Neural progenitor cell (in vitro differentiated cells): ENCODE measurements around the gene TAF10.

ENCODE experiments used
- CTCF ChIP-seq: fragments of 200-600 bp; sonication (generic); IDR thresholded peaks from 2 replicates; pipeline ENCODE4 v1.5.1; 2017; ENCODE audit warnings: antibody characterized with exemption, mild to moderate bottlenecking
- EZH2 ChIP-seq: fragments of 200-600 bp; sonication (generic); IDR thresholded peaks from 2 replicates; pipeline ENCODE4 v1.6.1; 2017; ENCODE audit warnings: antibody characterized with exemption, mild to moderate bottlenecking, moderate library complexity
- EZH2phosphoT487 ChIP-seq: fragments of 200-600 bp; sonication (generic); IDR thresholded peaks from 2 replicates; pipeline ENCODE4 v1.6.1; 2017; ENCODE audit warnings: antibody characterized with exemption

GRCh38 chr11:6640036-6640984 is 28.3 kb upstream of the TAF10 start:
- TF ChIP-seq CTCF (no peak), EZH2phosphoT487 (no peak), EZH2 (no peak)
